ENCODE measurements around the gene PIAS2. TPM values are rescaled to one million over a fixed set of nuclear protein-coding genes. Genes with fewer than 3 reads are reported as not detected.

PIAS2 gene
- total RNA-seq = 10 to 100 TPM; 21.0 to 25.6 TPM

GRCh38 chr18:46917108-46917802, at the start of gene PIAS2, which contains the start of gene KATNAL2:
Gene PIAS2, minus strand, starts transcription at chr18:46917507. Its CDS starts 162 bp downstream, at chr18:46917345.
Gene KATNAL2, plus strand, starts transcription at chr18:46917602. Its CDS starts 29,271 bp downstream, at chr18:46946873.

GRCh38 chr18:46756559-46757201, 160.6 kb downstream of the PIAS2 start, which contains the start of gene ST8SIA5:
Gene ST8SIA5, minus strand, starts transcription at chr18:46757053. Its CDS starts 545 bp downstream, at chr18:46756508.

Other genes starting within 250 kb of the PIAS2 start
- under 1 TPM; 0.33 to 0.34 TPM for gene ST8SIA5, start 160.5 kb downstream of the PIAS2 start, total RNA-seq
- 1 to 10 TPM; 2.1 to 2.7 TPM for gene KATNAL2, start 95 bp upstream of the PIAS2 start, total RNA-seq
- gene ELOA2, start 118.1 kb upstream of the PIAS2 start, total RNA-seq = not detected
- gene HDHD2, start 233.0 kb upstream of the PIAS2 start, total RNA-seq = 10 to 100 TPM; 19.3 to 25.5 TPM

Data from melanocyte of skin (primary cell).